NOMO-1 treated with DMSO at 0.1 percent for 48 hours (cell line): Measurements from ENCODE around the gene TMEM150B.
A peak's percentile ranks its signal among the peaks of the same experiment; 100 is the strongest.

Experiments
- DNase-seq: peaks from one replicate; lab custom pipeline; 2025; ENCODE audit not compliant: unreplicated experiment; lab: John Stamatoyannopoulos, UW

The TMEM150B gene

GRCh38 chr19:55355213-55355821, 30.2 kb upstream of the TMEM150B start:
- no peak for DNase-seq

GRCh38 chr19:55354698-55355212, 29.6 kb upstream of the TMEM150B start, which contains the start of gene COX6B2:
COX6B2 (minus strand) TSS chr19:55354719; CDS start chr19:55354521, 198 bp downstream.
- no peak for DNase-seq

GRCh38 chr19:55353803-55354697, 28.9 kb upstream of the TMEM150B start:
- peak; percentile 41 for DNase-seq

- no peak for DNase-seq
Observed at GRCh38 chr19:55353356-55353802, 28.2 kb upstream of the TMEM150B start.

GRCh38 chr19:55352549-55353145, 27.5 kb upstream of the TMEM150B start:
- no peak for DNase-seq

GRCh38 chr19:55352040-55352439, 26.9 kb upstream of the TMEM150B start:
- no peak for DNase-seq

GRCh38 chr19:55350620-55351315, 25.6 kb upstream of the TMEM150B start:
- no peak for DNase-seq

GRCh38 chr19:55348317-55349034, 23.3 kb upstream of the TMEM150B start:
- no peak for DNase-seq

- DNase-seq = no peak
Observed at GRCh38 chr19:55347442-55348009, 22.4 kb upstream of the TMEM150B start.

GRCh38 chr19:55346725-55347441, 21.7 kb upstream of the TMEM150B start:
- no peak for DNase-seq

GRCh38 chr19:55345818-55346724, 20.9 kb upstream of the TMEM150B start:
- no peak for DNase-seq

GRCh38 chr19:55345101-55345817, 20.1 kb upstream of the TMEM150B start:
- DNase-seq = no peak

- no peak for DNase-seq
Observed at GRCh38 chr19:55344444-55344843, 19.3 kb upstream of the TMEM150B start.

- no peak for DNase-seq
Observed at GRCh38 chr19:55341595-55342531, 16.7 kb upstream of the TMEM150B start.

- DNase-seq = peak; percentile 21
Observed at GRCh38 chr19:55341171-55341588, 16.0 kb upstream of the TMEM150B start.

- peak; percentile 14 for DNase-seq
Observed at GRCh38 chr19:55340784-55341147, 15.6 kb upstream of the TMEM150B start.
